Measurements from ENCODE around the gene ATP5MC2.

DNA sequence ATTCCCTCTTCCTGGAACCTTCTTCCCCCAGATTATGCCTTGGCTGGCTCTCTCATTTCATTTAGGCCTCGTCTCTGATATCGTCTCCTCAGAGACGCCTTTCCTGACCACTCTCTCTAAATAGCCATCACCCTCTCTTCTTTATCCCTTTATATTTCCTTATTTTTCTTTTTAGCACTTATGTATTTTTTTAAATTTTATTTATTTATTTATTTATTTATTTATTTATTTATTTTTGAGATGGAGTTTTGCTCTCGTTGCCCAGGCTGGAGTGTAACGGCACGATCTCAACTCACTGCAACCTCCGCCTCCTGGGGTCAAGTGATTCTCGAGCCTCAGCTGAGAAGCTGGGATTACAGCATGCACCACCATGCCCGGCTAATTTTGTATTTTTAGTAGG, 8.1 kb upstream of the ATP5MC2 start:
- TF ChIP-seq, protein P1, sequence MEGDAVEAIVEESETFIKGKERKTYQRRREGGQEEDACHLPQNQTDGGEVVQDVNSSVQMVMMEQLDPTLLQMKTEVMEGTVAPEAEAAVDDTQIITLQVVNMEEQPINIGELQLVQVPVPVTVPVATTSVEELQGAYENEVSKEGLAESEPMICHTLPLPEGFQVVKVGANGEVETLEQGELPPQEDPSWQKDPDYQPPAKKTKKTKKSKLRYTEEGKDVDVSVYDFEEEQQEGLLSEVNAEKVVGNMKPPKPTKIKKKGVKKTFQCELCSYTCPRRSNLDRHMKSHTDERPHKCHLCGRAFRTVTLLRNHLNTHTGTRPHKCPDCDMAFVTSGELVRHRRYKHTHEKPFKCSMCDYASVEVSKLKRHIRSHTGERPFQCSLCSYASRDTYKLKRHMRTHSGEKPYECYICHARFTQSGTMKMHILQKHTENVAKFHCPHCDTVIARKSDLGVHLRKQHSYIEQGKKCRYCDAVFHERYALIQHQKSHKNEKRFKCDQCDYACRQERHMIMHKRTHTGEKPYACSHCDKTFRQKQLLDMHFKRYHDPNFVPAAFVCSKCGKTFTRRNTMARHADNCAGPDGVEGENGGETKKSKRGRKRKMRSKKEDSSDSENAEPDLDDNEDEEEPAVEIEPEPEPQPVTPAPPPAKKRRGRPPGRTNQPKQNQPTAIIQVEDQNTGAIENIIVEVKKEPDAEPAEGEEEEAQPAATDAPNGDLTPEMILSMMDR (IDR thresholded peaks at IDR 0.05), result no peak
- no peak for TF ChIP-seq ZFX (IDR thresholded peaks at IDR 0.05; ENCODE audit: borderline replicate concordance)
